Heart left ventricle (tissue), 16 donors: ENCODE measurements around the gene SH3PXD2A. TPM values are rescaled to one million over a fixed set of nuclear protein-coding genes. Genes with fewer than 3 reads are reported as not detected.

Source experiments
- ATAC-seq, 4 donors: fragments of 200-7000 bp; cut with Tn5 transposase; one replicate each; pipeline ENCODE4 v1.9.1; 2020 to 2022; ENCODE audit warnings: moderate library complexity in 4 of 4, mild to moderate bottlenecking in 3 of 4, moderate number of reproducible peaks in 1 of 4
- DNase-seq, 5 donors: peaks; one replicate each; pipeline ENCODE4 v3.0.0-alpha.2; 2020
- H3K27ac ChIP-seq, 12 donors: fragments of 200-600 bp; sonication (generic) in 4 of 12; one replicate each; pipeline versions ENCODE4 v1.5.0 to v1.8.0; 2016 to 2022; ENCODE audit warnings: mild to moderate bottlenecking in 2 of 12
- H3K27me3 ChIP-seq, 9 donors: fragments of 200-600 bp; sonication (generic) in 2 of 9; one replicate each; pipeline versions ENCODE4 v1.5.1 to v1.8.0; 2016 to 2022; ENCODE audit warnings: mild to moderate bottlenecking in 3 of 9
- H3K36me3 ChIP-seq, 9 donors: fragments of 200-600 bp; sonication (generic) in 2 of 9; one replicate each; pipeline versions ENCODE4 v1.5.0 to v1.8.0; 2018 to 2022; ENCODE audit warnings: mild to moderate bottlenecking in 2 of 9
- H3K4me1 ChIP-seq, 12 donors: fragments of 200-600 bp; sonication (generic) in 4 of 12; one replicate each; pipeline versions ENCODE4 v1.5.0 to v1.8.0; 2016 to 2022; ENCODE audit warnings: mild to moderate bottlenecking in 3 of 12
- H3K4me3 ChIP-seq, 12 donors: fragments of 200-600 bp; sonication (generic) in 4 of 12; one replicate each; pipeline versions ENCODE4 v1.5.0 to v1.8.0; 2017 to 2022; ENCODE audit warnings: mild to moderate bottlenecking in 9 of 12, moderate library complexity in 4 of 12
- H3K9me3 ChIP-seq, 12 donors: fragments of 200-600 bp; sonication (generic) in 4 of 12; one replicate each; pipeline versions ENCODE4 v1.5.0 to v1.8.0; 2016 to 2022; ENCODE audit warnings: mild to moderate bottlenecking in 1 of 12
- CTCF ChIP-seq, 12 donors: fragments of 200-600 bp; sonication (generic) in 4 of 12; IDR thresholded peaks; one replicate each; pipeline versions ENCODE4 v1.5.0 to v1.8.0; 2018 to 2022; ENCODE audit warnings: antibody characterized with exemption in 12 of 12, mild to moderate bottlenecking in 5 of 12
- POLR2A ChIP-seq, 2 donors: fragments of 450-650 bp; IDR thresholded peaks; one replicate each; pipeline ENCODE4 v1.6.1; 2017; ENCODE audit warnings: antibody characterized with exemption in 2 of 2, mild to moderate bottlenecking in 2 of 2, moderate library complexity in 2 of 2
- WGBS, 4 donors: extraction: QIAGEN DNeasy Blood & Tissue Kit in 2 of 4; methylation state at CpG; one replicate each; pipeline versions ENCODE4 v1.1.5 to v1.1.7; 2013 to 2018; 5-methylcytosine and 5-hydroxymethylcytosine counted together
- intact Hi-C, 10 donors: fragments of 100-400 bp; cut with DNase I; formaldehyde crosslinking; loops; one replicate each; pipeline versions ENCODE4 v1.11.1 to v1.14.2; 2022
- polyA plus RNA-seq, 2 donors: library from polyadenylated mRNA; stranded (reverse); fragments of 200-250 nt; gene quantifications; one replicate each; pipeline ENCODE4 v1.2.3, GENCODE V29; 2013
- total RNA-seq, 9 donors: library from RNA; depleted of rRNA in 2 of 9; stranded (reverse); fragments of >200 nt in 2 of 9; fragmentation: NEBNext Ultra II Directional in 3 of 9; extraction: Animal tissue kit (Norgen Biotek cat#: 25700) in 3 of 9; gene quantifications; one replicate each; pipeline versions ENCODE4 v1.1.0 to v1.2.4, GENCODE V29; 2016 to 2023
- donor health status: ischemic (EF 13 %, LVEDD 7.1; RV severe dilation, severe dysfunction).
- donor health status: healthy with polysubstance abuse.
- donor health status: DM: no; HTN: yes; CAD: no.
- donor health status: DM: no; HTN: no; CAD: no.
- donor health status: ischemic (EF 25% LVEDD 6.9; RV normal size, moderate dysfunction).
- donor health status: ischemic (EF 25% LVEDD 5.7; RV mildly dilated, moderate dysfunction).
- donor health status: healthy.
- donor health status: DM: yes; HTN: yes; CAD: no.
- donor health status: ischemic (EF 35%, LVEDD 5.7; RV mildly dilated, moderate dysfunction).
- donor health status: nonischemic (EF 11% LVEDD 7.7; RV severe dilation, severe dysfunction).
- donor health status: DM: yes; HTN: yes; CAD: no.
- donor health status: PGD.
- donor health status: ischemic (EF 29% LVEDD 5.4; RV normal size, mild dysfunction).
- donor health status: nonischemic (EF 23%, LVEDD 6.1; RV moderate dilation, normal function).

SH3PXD2A gene
- total and polyA plus RNA-seq, 11 donors, result 11.8 to 43.4 (median 31.1) TPM

GRCh38 chr10:103879409-103879808 lies 24.0 kb upstream of the SH3PXD2A start:
- Histone ChIP-seq H3K36me3 (peaks cover 0 to 74% (median 56%) of the 10 kb centered on the region in 9 donors), H3K4me1 (peaks cover 0 to 33% (median 2%) of the 10 kb centered on the region in 12 donors), H3K27ac (no peak overlapping the region), H3K4me3 (no peak overlapping the region), H3K9me3 (no peaks in the 10 kb centered on the region), H3K27me3 (no peaks in the 10 kb centered on the region)
- no peak for DNase-seq
- no peak for ATAC-seq
- 84 to 92% (median 89%) methylated on average over 9 of the region's 9 CpGs for WGBS, 4 donors
- intact Hi-C loops, result loop anchor here in 2 of 10 donors (10.0 kb wide), 1 partner anchor 285 kb away; no protein-coding TSS in a partner anchor
- TF ChIP-seq POLR2A (IDR thresholded peaks at IDR 0.05) (no peak), CTCF (IDR thresholded peaks at IDR 0.05) (no peak)

- WGBS, 4 donors, result 94 to 100% (median 98%) methylated on average over 1 of the region's 1 CpG
- TF ChIP-seq POLR2A (IDR thresholded peaks at IDR 0.05) (no peak), CTCF (IDR thresholded peaks at IDR 0.05) (no peak)
- no peak overlapping the region for H3K27ac ChIP-seq
- no peak for ATAC-seq
- peaks cover 0 to 28% (median 1%) of the 10 kb centered on the region in 12 donors for H3K4me1 ChIP-seq
- no peaks in the 10 kb centered on the region for H3K27me3 ChIP-seq
- no peak for DNase-seq
- intact Hi-C loops, result loop anchor here in 2 of 10 donors (10.0 kb wide), 1 partner anchor 283 kb away; no protein-coding TSS in a partner anchor
- H3K4me3 ChIP-seq, result no peak overlapping the region
- no peaks in the 10 kb centered on the region for H3K9me3 ChIP-seq
- H3K36me3 ChIP-seq, result peaks cover 0 to 65% (median 58%) of the 10 kb centered on the region in 9 donors
These were observed 22.5 kb upstream of the SH3PXD2A start for GRCh38 chr10:103877861-103878260.

GRCh38 chr10:103876155-103876554 lies 20.8 kb upstream of the SH3PXD2A start:
- DNase-seq (no peak), ATAC-seq (no peak)
- Histone ChIP-seq H3K9me3 (no peaks in the 10 kb centered on the region), H3K4me1 (peaks cover 0 to 12% (median 1%) of the 10 kb centered on the region in 12 donors), H3K27ac (no peak overlapping the region), H3K36me3 (peaks cover 0 to 52% (median 41%) of the 10 kb centered on the region in 9 donors), H3K4me3 (no peak overlapping the region), H3K27me3 (no peaks in the 10 kb centered on the region)
- intact Hi-C loops, result loop anchor here in 2 of 10 donors (10.0 kb wide), 1 partner anchor 281 kb away; no protein-coding TSS in a partner anchor
- TF ChIP-seq CTCF (IDR thresholded peaks at IDR 0.05) (no peak), POLR2A (IDR thresholded peaks at IDR 0.05) (no peak)
- 90 to 93% (median 93%) methylated on average over 5 of the region's 5 CpGs for WGBS, 4 donors

GRCh38 chr10:103874730-103875129 lies 19.4 kb upstream of the SH3PXD2A start:
- WGBS, 4 donors, result 52 to 69% (median 59%) methylated on average over 6 of the region's 6 CpGs
- TF ChIP-seq POLR2A (IDR thresholded peaks at IDR 0.05) (no peak), CTCF (IDR thresholded peaks at IDR 0.05) (peak in 1 of 12 donors; percentile 16)
- H3K4me1 ChIP-seq, result peaks cover 0 to 10% (median 0%) of the 10 kb centered on the region in 12 donors
- intact Hi-C loops, result loop anchor here in 2 of 10 donors (10.0 kb wide), 1 partner anchor 280 kb away; no protein-coding TSS in a partner anchor
- H3K36me3 ChIP-seq, result peaks cover 0 to 37% (median 30%) of the 10 kb centered on the region in 9 donors
- ATAC-seq (peak in 3 of 4 donors; percentile 65 to 69 (median 68)), DNase-seq (peak in 1 of 5 donors; percentile 38)
- no peak overlapping the region for H3K27ac ChIP-seq
- no peaks in the 10 kb centered on the region for H3K9me3 ChIP-seq
- H3K27me3 ChIP-seq, result no peaks in the 10 kb centered on the region
- no peak overlapping the region for H3K4me3 ChIP-seq
